Activated B cell treated with CpG ODN at 0.5 μM for 24 hours (primary cell): ENCODE measurements around the gene DNAJC7. TPM values are rescaled to one million over a fixed set of nuclear protein-coding genes. Genes with fewer than 3 reads are reported as not detected.

Source experiments
- ATAC-seq: fragments of 200-7000 bp; cut with Tn5 transposase; one replicate; pipeline ENCODE4 v1.10.0; 2021; ENCODE audit warnings: low read depth, mild to moderate bottlenecking, moderate library complexity
- CTCF ChIA-PET: fragments of 350-600 bp; sonication (Branson Sonifier 250); formaldehyde crosslinking; loops from one replicate; lab custom pipeline; 2021; ENCODE audit warnings: antibody characterized with exemption; lab: Charles Lee
- POLR2A ChIA-PET: fragments of 350-600 bp; sonication (Branson Sonifier 250); formaldehyde crosslinking; loops from one replicate; lab custom pipeline; 2021; ENCODE audit warnings: antibody characterized with exemption; lab: Charles Lee
- DNase-seq: peaks from one replicate; pipeline ENCODE4 v3.0.0; 2022
- H3K27ac Mint-ChIP-seq: one replicate; pipeline ENCODE4 v1.8.0; 2020; ENCODE audit warnings: mixed read lengths
- H3K27me3 Mint-ChIP-seq: one replicate; pipeline ENCODE4 v1.8.0; 2021; ENCODE audit warnings: mixed read lengths
- H3K36me3 Mint-ChIP-seq: one replicate; pipeline ENCODE4 v1.8.0; 2021; ENCODE audit warnings: low read depth, mixed read lengths
- H3K4me1 Mint-ChIP-seq: one replicate; pipeline ENCODE4 v1.8.0; 2021; ENCODE audit warnings: mixed read lengths
- H3K4me3 Mint-ChIP-seq: one replicate; pipeline ENCODE4 v1.8.0; 2020; ENCODE audit warnings: mild to moderate bottlenecking, mixed read lengths
- H3K9me3 Mint-ChIP-seq: one replicate; pipeline ENCODE4 v1.8.0; 2020; ENCODE audit warnings: mixed read lengths
- CTCF ChIP-seq: fragments of 200-600 bp; IDR thresholded peaks from one replicate; pipeline ENCODE4 v1.8.0; 2022; ENCODE audit warnings: antibody characterized with exemption, mild to moderate bottlenecking
- intact Hi-C: fragments of 100-400 bp; cut with micrococcal nuclease; formaldehyde crosslinking; loops from one replicate; pipeline ENCODE4 v1.15.1; 2024
- total RNA-seq: library from RNA; stranded (reverse); gene quantifications from 2 replicates; pipeline ENCODE4 v1.2.3, GENCODE V29; 2022

Gene DNAJC7
- total RNA-seq, 1 donor from 2014 or later = 152 TPM

GRCh38 chr17:41957869-41958439 lies 59.3 kb downstream of the DNAJC7 start:
- H3K27me3 Mint-ChIP-seq = no peaks in the 10 kb centered on the region
- ATAC-seq (no peak), DNase-seq (no peak)
- ChIA-PET POLR2A (no interaction called here), CTCF (no interaction called here)
- no peaks in the 10 kb centered on the region for H3K9me3 Mint-ChIP-seq
- peaks cover 1% of the 10 kb centered on the region for H3K4me1 Mint-ChIP-seq
- no peak overlapping the region for H3K27ac Mint-ChIP-seq
- H3K36me3 Mint-ChIP-seq = no peaks in the 10 kb centered on the region
- intact Hi-C loops = no loop called here
- no peak overlapping the region for H3K4me3 Mint-ChIP-seq
- TF ChIP-seq CTCF = no peak

- DNase-seq (no peak), ATAC-seq (no peak)
- no peak for TF ChIP-seq CTCF
- Mint-ChIP-seq H3K9me3 (no peaks in the 10 kb centered on the region), H3K27ac (no peak overlapping the region), H3K36me3 (no peaks in the 10 kb centered on the region), H3K4me3 (no peak overlapping the region), H3K4me1 (no peaks in the 10 kb centered on the region), H3K27me3 (no peaks in the 10 kb centered on the region)
- POLR2A ChIA-PET = interaction anchor here (0.5 kb wide), 1 partner anchor 9 kb away, joined by 4 read pairs; the partner anchor contains the start of gene CNP
- intact Hi-C loops = no loop called here
- CTCF ChIA-PET = no interaction called here
These were observed 60.0 kb downstream of the DNAJC7 start for GRCh38 chr17:41957031-41957868.

- Mint-ChIP-seq H3K9me3 (no peaks in the 10 kb centered on the region), H3K27ac (no peak overlapping the region), H3K4me3 (no peak overlapping the region), H3K36me3 (no peaks in the 10 kb centered on the region), H3K27me3 (no peaks in the 10 kb centered on the region), H3K4me1 (no peaks in the 10 kb centered on the region)
- no peak for DNase-seq
- ChIA-PET POLR2A (interaction anchor here (0.5 kb wide), 1 partner anchor 10 kb away, joined by 4 read pairs; the partner anchor contains the start of gene CNP), CTCF (no interaction called here)
- no peak for TF ChIP-seq CTCF
- intact Hi-C loops = no loop called here
- no peak for ATAC-seq
These were observed 60.7 kb downstream of the DNAJC7 start for GRCh38 chr17:41956522-41956921.

GRCh38 chr17:41948762-41949460 lies 68.3 kb downstream of the DNAJC7 start:
- Mint-ChIP-seq H3K27ac (no peak overlapping the region), H3K4me3 (no peak overlapping the region), H3K36me3 (no peaks in the 10 kb centered on the region), H3K9me3 (no peaks in the 10 kb centered on the region), H3K4me1 (no peaks in the 10 kb centered on the region), H3K27me3 (no peaks in the 10 kb centered on the region)
- ChIA-PET CTCF (no interaction called here), POLR2A (no interaction called here)
- DNase-seq (no peak), ATAC-seq (no peak)
- intact Hi-C loops = no loop called here
- no peak for TF ChIP-seq CTCF

GRCh38 chr17:41944943-41945342 lies 72.3 kb downstream of the DNAJC7 start:
- H3K27ac Mint-ChIP-seq = no peak overlapping the region
- no peak for DNase-seq
- intact Hi-C loops = no loop called here
- no peak for ATAC-seq
- H3K36me3 Mint-ChIP-seq = no peaks in the 10 kb centered on the region
- ChIA-PET POLR2A (interaction anchor here (0.8 kb wide), 1 partner anchor 245 kb away, joined by 8 read pairs; no protein-coding TSS in a partner anchor), CTCF (no interaction called here)
- H3K4me3 Mint-ChIP-seq = no peak overlapping the region
- TF ChIP-seq CTCF = no peak
- H3K4me1 Mint-ChIP-seq = no peaks in the 10 kb centered on the region
- no peaks in the 10 kb centered on the region for H3K27me3 Mint-ChIP-seq
- H3K9me3 Mint-ChIP-seq = no peaks in the 10 kb centered on the region
